ENCODE results near the gene NAGLU. TPM values are rescaled to one million over a fixed set of nuclear protein-coding genes. Genes with fewer than 3 reads are reported as not detected.

NAGLU gene
- total and polyA plus RNA-seq, 2 of the 13 experiments (the other 11 are each of a cell fraction or from before 2014, with no cell fraction given): 28.2 to 40.1 TPM

DNA sequence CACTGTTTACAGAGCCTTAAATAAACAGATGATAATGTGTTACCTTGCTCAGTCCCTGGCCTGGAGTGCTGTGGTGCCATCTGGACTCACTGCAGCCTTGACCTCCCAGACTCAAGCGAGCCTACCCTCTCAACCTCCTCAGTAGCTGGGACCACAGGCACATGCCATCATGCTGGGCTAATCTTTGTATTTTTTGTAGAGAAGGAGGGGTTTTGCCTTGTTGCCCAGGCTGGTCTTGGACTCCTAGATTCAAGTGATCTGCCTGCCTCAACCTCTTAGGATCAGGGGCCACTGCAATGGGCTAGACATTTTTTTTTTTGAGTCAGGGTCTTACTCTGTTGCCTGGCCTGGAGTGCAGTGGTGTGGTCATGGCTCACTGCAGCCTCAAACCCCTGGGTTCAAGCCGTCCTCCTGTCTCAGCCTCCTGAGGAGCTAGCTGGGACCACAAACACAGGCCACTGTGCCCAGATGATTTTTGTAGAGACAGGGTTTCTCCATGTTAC, 5.0 kb upstream of the NAGLU start (continued):
- TF ChIP-seq, protein P1, sequence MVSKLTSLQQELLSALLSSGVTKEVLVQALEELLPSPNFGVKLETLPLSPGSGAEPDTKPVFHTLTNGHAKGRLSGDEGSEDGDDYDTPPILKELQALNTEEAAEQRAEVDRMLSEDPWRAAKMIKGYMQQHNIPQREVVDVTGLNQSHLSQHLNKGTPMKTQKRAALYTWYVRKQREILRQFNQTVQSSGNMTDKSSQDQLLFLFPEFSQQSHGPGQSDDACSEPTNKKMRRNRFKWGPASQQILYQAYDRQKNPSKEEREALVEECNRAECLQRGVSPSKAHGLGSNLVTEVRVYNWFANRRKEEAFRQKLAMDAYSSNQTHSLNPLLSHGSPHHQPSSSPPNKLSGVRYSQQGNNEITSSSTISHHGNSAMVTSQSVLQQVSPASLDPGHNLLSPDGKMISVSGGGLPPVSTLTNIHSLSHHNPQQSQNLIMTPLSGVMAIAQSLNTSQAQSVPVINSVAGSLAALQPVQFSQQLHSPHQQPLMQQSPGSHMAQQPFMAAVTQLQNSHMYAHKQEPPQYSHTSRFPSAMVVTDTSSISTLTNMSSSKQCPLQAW (CRISPR knock-in tag; IDR thresholded peaks at IDR 0.05): peak; percentile 71
- TF ChIP-seq ERF (CRISPR knock-in tag; IDR thresholded peaks at IDR 0.05) (peak; percentile 80), ZNF782 (CRISPR knock-in tag; IDR thresholded peaks at IDR 0.05; ENCODE audit: borderline replicate concordance) (no peak; the same call in 1 of the 2 replicates), FIP1L1 (IDR thresholded peaks at IDR 0.05; ENCODE audit: borderline replicate concordance, insufficient read depth, low read depth, low read length) (0 out of 2 replicates have a peak, but pooled peaks have one; percentile 36), ZNF350 (CRISPR knock-in tag; IDR thresholded peaks at IDR 0.05; ENCODE audit: borderline replicate concordance, low read depth) (peak; percentile 89), RFX3 (CRISPR knock-in tag; IDR thresholded peaks at IDR 0.05) (no peak; the same call in 1 of the 2 replicates), ZNF230 (CRISPR knock-in tag; IDR thresholded peaks at IDR 0.05) (peak; percentile 59; the same call in 1 of the 2 replicates), MEF2D (CRISPR knock-in tag; IDR thresholded peaks at IDR 0.05) (peak; percentile 97), ZNF713 (CRISPR knock-in tag; IDR thresholded peaks at IDR 0.05) (peak; percentile 89; the same call in 1 of the 2 replicates), REL (CRISPR knock-in tag; conservative IDR thresholded peaks at IDR 0.05) (no peak), RCOR2 (CRISPR knock-in tag; IDR thresholded peaks at IDR 0.05) (0 out of 2 replicates have a peak, but pooled peaks have one; percentile 47), ZNF3 (CRISPR knock-in tag; IDR thresholded peaks at IDR 0.05) (0 out of 2 replicates have a peak, but pooled peaks have one; percentile 32), JARID2 (CRISPR knock-in tag; IDR thresholded peaks at IDR 0.05; ENCODE audit: insufficient replicate concordance) (no peak), ATF7-NPFF (CRISPR knock-in tag; IDR thresholded peaks at IDR 0.05; ENCODE audit: low read depth) (peak; percentile 67; the same call in 1 of the 2 replicates), SP5 (CRISPR knock-in tag; IDR thresholded peaks at IDR 0.05; ENCODE audit: borderline replicate concordance, low read depth) (peak; percentile 92), ZNF264 (CRISPR knock-in tag; IDR thresholded peaks at IDR 0.05) (0 out of 2 replicates have a peak, but pooled peaks have one; percentile 27), ZNF562 (CRISPR knock-in tag; IDR thresholded peaks at IDR 0.05; ENCODE audit: borderline replicate concordance) (no peak), ZNF337 (CRISPR knock-in tag; IDR thresholded peaks at IDR 0.05; ENCODE audit: borderline replicate concordance, low read depth) (peak; percentile 87; the same call in 1 of the 2 replicates), ZNF616 (CRISPR knock-in tag; IDR thresholded peaks at IDR 0.05; ENCODE audit: low read depth) (no peak)
- TF ChIP-seq, protein P2, sequence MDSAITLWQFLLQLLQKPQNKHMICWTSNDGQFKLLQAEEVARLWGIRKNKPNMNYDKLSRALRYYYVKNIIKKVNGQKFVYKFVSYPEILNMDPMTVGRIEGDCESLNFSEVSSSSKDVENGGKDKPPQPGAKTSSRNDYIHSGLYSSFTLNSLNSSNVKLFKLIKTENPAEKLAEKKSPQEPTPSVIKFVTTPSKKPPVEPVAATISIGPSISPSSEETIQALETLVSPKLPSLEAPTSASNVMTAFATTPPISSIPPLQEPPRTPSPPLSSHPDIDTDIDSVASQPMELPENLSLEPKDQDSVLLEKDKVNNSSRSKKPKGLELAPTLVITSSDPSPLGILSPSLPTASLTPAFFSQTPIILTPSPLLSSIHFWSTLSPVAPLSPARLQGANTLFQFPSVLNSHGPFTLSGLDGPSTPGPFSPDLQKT (CRISPR knock-in tag; IDR thresholded peaks at IDR 0.05; ENCODE audit: borderline replicate concordance): no peak
- TF ChIP-seq, protein P3, sequence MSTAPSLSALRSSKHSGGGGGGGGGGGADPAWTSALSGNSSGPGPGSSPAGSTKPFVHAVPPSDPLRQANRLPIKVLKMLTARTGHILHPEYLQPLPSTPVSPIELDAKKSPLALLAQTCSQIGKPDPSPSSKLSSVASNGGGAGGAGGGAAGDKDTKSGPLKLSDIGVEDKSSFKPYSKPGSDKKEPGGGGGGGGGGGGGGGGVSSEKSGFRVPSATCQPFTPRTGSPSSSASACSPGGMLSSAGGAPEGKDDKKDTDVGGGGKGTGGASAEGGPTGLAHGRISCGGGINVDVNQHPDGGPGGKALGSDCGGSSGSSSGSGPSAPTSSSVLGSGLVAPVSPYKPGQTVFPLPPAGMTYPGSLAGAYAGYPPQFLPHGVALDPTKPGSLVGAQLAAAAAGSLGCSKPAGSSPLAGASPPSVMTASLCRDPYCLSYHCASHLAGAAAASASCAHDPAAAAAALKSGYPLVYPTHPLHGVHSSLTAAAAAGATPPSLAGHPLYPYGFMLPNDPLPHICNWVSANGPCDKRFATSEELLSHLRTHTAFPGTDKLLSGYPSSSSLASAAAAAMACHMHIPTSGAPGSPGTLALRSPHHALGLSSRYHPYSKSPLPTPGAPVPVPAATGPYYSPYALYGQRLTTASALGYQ (CRISPR knock-in tag; IDR thresholded peaks at IDR 0.05): peak; percentile 83
- TF ChIP-seq, protein P4, sequence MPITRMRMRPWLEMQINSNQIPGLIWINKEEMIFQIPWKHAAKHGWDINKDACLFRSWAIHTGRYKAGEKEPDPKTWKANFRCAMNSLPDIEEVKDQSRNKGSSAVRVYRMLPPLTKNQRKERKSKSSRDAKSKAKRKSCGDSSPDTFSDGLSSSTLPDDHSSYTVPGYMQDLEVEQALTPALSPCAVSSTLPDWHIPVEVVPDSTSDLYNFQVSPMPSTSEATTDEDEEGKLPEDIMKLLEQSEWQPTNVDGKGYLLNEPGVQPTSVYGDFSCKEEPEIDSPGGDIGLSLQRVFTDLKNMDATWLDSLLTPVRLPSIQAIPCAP (CRISPR knock-in tag; IDR thresholded peaks at IDR 0.05; ENCODE audit: low read depth): no peak

Measured in HepG2 (cell line).